BLaER1 treated with 17β-estradiol and CSF1 and Interleukin-3, amounts not matched to agents 10 nM and 100 nM (cell line): ENCODE measurements around the gene CATSPERE.
"Not testable (repeated sequence)": the region's sequence is repeated elsewhere in the genome, so short reads cannot be mapped to it uniquely, and the experiment has no call there.

Source experiments
- H3K27ac ChIP-seq, 11 experiments: shearing (Covaris generic); formaldehyde crosslinking; 2 replicates each; pipeline ENCODE4 v1.8.1; 2022
- H3K27me3 ChIP-seq, 11 experiments: shearing (Covaris generic); formaldehyde crosslinking; 2 replicates each; pipeline ENCODE4 v1.8.1; 2022
- H3K36me3 ChIP-seq, 11 experiments: shearing (Covaris generic); formaldehyde crosslinking; 2 replicates each; pipeline ENCODE4 v1.8.1; 2022
- H3K4me1 ChIP-seq, 10 experiments: shearing (Covaris generic); formaldehyde crosslinking; 2 replicates each; pipeline ENCODE4 v1.8.1; 2022
- H3K4me2 ChIP-seq, 11 experiments: shearing (Covaris generic); formaldehyde crosslinking; 2 replicates each; pipeline ENCODE4 v1.8.1; 2022
- H3K4me3 ChIP-seq, 10 experiments: shearing (Covaris generic); formaldehyde crosslinking; 2 replicates each; pipeline ENCODE4 v1.8.1; 2022
- H3K9ac ChIP-seq, 11 experiments: shearing (Covaris generic); formaldehyde crosslinking; 2 replicates each; pipeline ENCODE4 v1.8.1; 2022
- H3K9me3 ChIP-seq, 11 experiments: shearing (Covaris generic); formaldehyde crosslinking; replicated peaks in 1 of 11; 2 replicates each; pipeline ENCODE4 v1.8.1; 2022
- H4K20me1 ChIP-seq, 11 experiments: shearing (Covaris generic); formaldehyde crosslinking; 2 replicates each; pipeline ENCODE4 v1.8.1; 2022
- Cebpa-rat ChIP-seq, 11 experiments: shearing (Covaris generic); IDR thresholded peaks; 2 replicates each; pipeline ENCODE4 v1.8.1; 2022

CATSPERE gene

GRCh38 chr1:244496186-244496585, 35.1 kb downstream of the CATSPERE start:
- TF ChIP-seq Cebpa-rat (IDR thresholded peaks at IDR 0.05), result no peak
- Histone ChIP-seq H3K4me1 (no peaks in the 10 kb centered on the region), H3K9me3 (peaks cover 7 to 16% (median 13%) of the 10 kb centered on the region in 11 experiments; a peak in 20 of 22 replicates), H4K20me1 (no peaks in the 10 kb centered on the region), H3K4me3 (no peak overlapping the region), H3K36me3 (no peaks in the 10 kb centered on the region), H3K27me3 (no peaks in the 10 kb centered on the region), H3K27ac (no peak overlapping the region), H3K9ac (no peak overlapping the region), H3K4me2 (no peak overlapping the region)

GRCh38 chr1:244497805-244498204, 36.7 kb downstream of the CATSPERE start:
- no peaks in the 10 kb centered on the region for H4K20me1 ChIP-seq
- TF ChIP-seq Cebpa-rat (IDR thresholded peaks at IDR 0.05), result no peak
- no peak overlapping the region for H3K4me3 ChIP-seq
- no peaks in the 10 kb centered on the region for H3K36me3 ChIP-seq
- peaks cover 7 to 16% (median 13%) of the 10 kb centered on the region in 11 experiments; a peak in 20 of 22 replicates for H3K9me3 ChIP-seq
- no peaks in the 10 kb centered on the region for H3K4me1 ChIP-seq
- no peak overlapping the region for H3K4me2 ChIP-seq
- H3K27ac ChIP-seq, result no peak overlapping the region
- H3K27me3 ChIP-seq, result no peaks in the 10 kb centered on the region
- no peak overlapping the region for H3K9ac ChIP-seq

- not testable (repeated sequence) for H3K27me3 ChIP-seq, H3K36me3 ChIP-seq, H3K4me2 ChIP-seq, H4K20me1 ChIP-seq, H3K9ac ChIP-seq, H3K4me1 ChIP-seq, H3K27ac ChIP-seq, H3K4me3 ChIP-seq
- peaks cover 7 to 16% (median 13%) of the 10 kb centered on the region in 11 experiments; a peak in 20 of 22 replicates for H3K9me3 ChIP-seq
Measured at GRCh38 chr1:244499484-244499883, 38.4 kb downstream of the CATSPERE start.

- H3K4me3 ChIP-seq, H3K36me3 ChIP-seq, H4K20me1 ChIP-seq, H3K27ac ChIP-seq, H3K4me1 ChIP-seq, H3K9ac ChIP-seq, H3K4me2 ChIP-seq, H3K27me3 ChIP-seq: not testable (repeated sequence)
- H3K9me3 ChIP-seq, result peaks cover 7 to 16% (median 13%) of the 10 kb centered on the region in 11 experiments; a peak in 20 of 22 replicates
Measured at GRCh38 chr1:244500515-244500914, 39.4 kb downstream of the CATSPERE start.

GRCh38 chr1:244502630-244503029, 41.6 kb downstream of the CATSPERE start:
- no peak overlapping the region for H3K27ac ChIP-seq
- no peak overlapping the region for H3K4me3 ChIP-seq
- no peak overlapping the region for H3K4me2 ChIP-seq
- H3K9me3 ChIP-seq, result peaks cover 11 to 30% (median 19%) of the 10 kb centered on the region in 11 experiments; a peak in 21 of 22 replicates
- H4K20me1 ChIP-seq, result no peaks in the 10 kb centered on the region
- H3K4me1 ChIP-seq, result no peaks in the 10 kb centered on the region
- H3K36me3 ChIP-seq, result no peaks in the 10 kb centered on the region
- no peak for TF ChIP-seq Cebpa-rat (IDR thresholded peaks at IDR 0.05)
- H3K9ac ChIP-seq, result no peak overlapping the region
- H3K27me3 ChIP-seq, result no peaks in the 10 kb centered on the region

- H3K36me3 ChIP-seq, result peaks cover 0 to 3% (median 0%) of the 10 kb centered on the region in 11 experiments; a peak in 4 of 22 replicates
- H3K9ac ChIP-seq, result no peak overlapping the region
- H3K9me3 ChIP-seq, result peaks cover 19 to 29% (median 22%) of the 10 kb centered on the region in 11 experiments
- H3K27ac ChIP-seq, result no peak overlapping the region
- H3K4me1 ChIP-seq, result no peaks in the 10 kb centered on the region
- H3K4me2 ChIP-seq, result no peak overlapping the region
- no peak overlapping the region for H3K4me3 ChIP-seq
- H4K20me1 ChIP-seq, result no peaks in the 10 kb centered on the region
- TF ChIP-seq Cebpa-rat (IDR thresholded peaks at IDR 0.05), result no peak
- no peaks in the 10 kb centered on the region for H3K27me3 ChIP-seq
Measured at GRCh38 chr1:244513493-244513892, 52.4 kb downstream of the CATSPERE start.

- TF ChIP-seq Cebpa-rat (IDR thresholded peaks at IDR 0.05), result no peak
- H3K9me3 ChIP-seq, result peaks cover 19 to 25% (median 22%) of the 10 kb centered on the region in 11 experiments
- H3K4me1 ChIP-seq, result no peaks in the 10 kb centered on the region
- H3K27me3 ChIP-seq, result no peaks in the 10 kb centered on the region
- H3K9ac ChIP-seq, result no peak overlapping the region
- no peak overlapping the region for H3K4me2 ChIP-seq
- H3K4me3 ChIP-seq, result no peak overlapping the region
- no peaks in the 10 kb centered on the region for H4K20me1 ChIP-seq
- no peak overlapping the region for H3K27ac ChIP-seq
- H3K36me3 ChIP-seq, result peaks cover 0 to 3% (median 0%) of the 10 kb centered on the region in 11 experiments; a peak in 4 of 22 replicates
Measured at GRCh38 chr1:244515680-244516079, 54.6 kb downstream of the CATSPERE start.

- Histone ChIP-seq H3K27me3 (no peaks in the 10 kb centered on the region), H3K4me3 (no peak overlapping the region)
- TF ChIP-seq Cebpa-rat (IDR thresholded peaks at IDR 0.05), result no peak
Measured at GRCh38 chr1:244536316-244536715, 75.2 kb downstream of the CATSPERE start.

GRCh38 chr1:244545511-244545910, 84.4 kb downstream of the CATSPERE start:
- H3K4me2 ChIP-seq, result no peak overlapping the region
- H3K36me3 ChIP-seq, result no peaks in the 10 kb centered on the region
- peaks cover 24 to 48% (median 38%) of the 10 kb centered on the region in 11 experiments for H3K9me3 ChIP-seq
- no peak for TF ChIP-seq Cebpa-rat (IDR thresholded peaks at IDR 0.05)
- H3K4me1 ChIP-seq, result no peaks in the 10 kb centered on the region
- no peak overlapping the region for H3K27ac ChIP-seq
- H3K27me3 ChIP-seq, result no peaks in the 10 kb centered on the region
- H4K20me1 ChIP-seq, result no peaks in the 10 kb centered on the region
- no peak overlapping the region for H3K9ac ChIP-seq
- no peak overlapping the region for H3K4me3 ChIP-seq

More at GRCh38 chr1:244536316-244536715, 75.2 kb downstream of the CATSPERE start:
- H3K27ac ChIP-seq, result no peak overlapping the region
- H3K9me3 ChIP-seq, result peaks cover 0 to 11% (median 0%) of the 10 kb centered on the region in 11 experiments; a peak in 3 of 22 replicates
- no peaks in the 10 kb centered on the region for H4K20me1 ChIP-seq
- H3K4me2 ChIP-seq, result no peak overlapping the region
- no peaks in the 10 kb centered on the region; a peak in 1 of 22 replicates for H3K36me3 ChIP-seq
- no peak overlapping the region for H3K9ac ChIP-seq
- no peaks in the 10 kb centered on the region for H3K4me1 ChIP-seq

- Histone ChIP-seq H3K4me3 (no peak overlapping the region), H3K9ac (no peak overlapping the region), H3K27me3 (no peaks in the 10 kb centered on the region), H3K4me1 (no peaks in the 10 kb centered on the region), H3K4me2 (0 out of 22 replicates have a peak overlapping the region, but pooled peaks of 1 of the 11 experiments have one; percentile 9), H4K20me1 (no peaks in the 10 kb centered on the region), H3K36me3 (no peaks in the 10 kb centered on the region), H3K27ac (no peak overlapping the region), H3K9me3 (peaks cover 24 to 48% (median 33%) of the 10 kb centered on the region in 11 experiments)
- no peak for TF ChIP-seq Cebpa-rat (IDR thresholded peaks at IDR 0.05)
Measured at GRCh38 chr1:244548558-244549115, 87.6 kb downstream of the CATSPERE start.
